Measurements from ENCODE around the gene PPP1R9A. TPM values are rescaled to one million over a fixed set of nuclear protein-coding genes. Genes with fewer than 3 reads are reported as not detected.

The PPP1R9A gene
- total RNA-seq, 1 experiment from 2014 or later, result 6.3 TPM

DNA sequence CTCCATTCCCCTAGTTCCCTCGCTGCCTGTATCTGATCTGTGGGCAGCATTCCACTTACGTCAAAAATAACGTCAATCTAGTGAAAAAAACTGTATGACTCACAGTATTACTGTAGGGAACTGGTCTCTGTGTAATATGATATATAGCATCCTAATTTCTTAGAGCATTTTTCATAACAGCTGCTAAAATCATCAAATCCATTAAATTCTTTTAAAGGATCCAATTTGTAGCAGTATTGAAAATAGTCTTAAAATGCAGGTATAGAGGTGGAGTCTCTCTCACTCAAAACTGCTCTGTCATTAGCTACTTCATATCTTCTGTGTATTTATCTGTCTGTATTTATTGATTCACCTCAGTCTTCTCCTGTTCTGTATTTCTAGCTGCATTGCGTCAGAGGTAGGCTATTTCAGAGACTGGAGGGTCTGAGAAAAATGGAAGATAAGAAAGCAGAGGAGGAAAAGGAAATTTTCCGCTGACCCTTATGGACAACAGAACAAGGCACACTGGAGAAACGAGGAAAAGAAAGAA, 357.0 kb downstream of the PPP1R9A start:
- intact Hi-C loops (cut with micrococcal nuclease), result no loop called here
- Mint-ChIP-seq H3K9me3 (ENCODE audit: unreplicated experiment) (no peaks in the 10 kb centered on the region), H3K36me3 (ENCODE audit: insufficient read depth, unreplicated experiment) (no peaks in the 10 kb centered on the region), H3K4me1 (ENCODE audit: insufficient read depth, unreplicated experiment) (peaks cover 12% of the 10 kb centered on the region), H3K27me3 (ENCODE audit: insufficient read depth, unreplicated experiment) (no peaks in the 10 kb centered on the region), H3K27ac (ENCODE audit: low read depth, unreplicated experiment) (peak overlapping the region; percentile 26), H3K4me3 (ENCODE audit: unreplicated experiment) (peak overlapping the region; percentile 3)
- DNase-seq (ENCODE audit: unreplicated experiment), result peak; percentile 80
- TF ChIP-seq CTCF (IDR thresholded peaks at IDR 0.05; ENCODE audit: unreplicated experiment), result no peak
- POLR2A ChIA-PET, result no interaction called here
- CTCF ChIA-PET, result interaction anchor here (0.7 to 2.9 kb wide), 2 partner anchors 17 to 654 kb away, joined by 3 to 14 read pairs; no protein-coding TSS in a partner anchor
- BruUV-seq (replicated peaks), result no TSS peak

- Mint-ChIP-seq H3K27me3 (ENCODE audit: insufficient read depth, unreplicated experiment) (peaks cover 4% of the 10 kb centered on the region), H3K9me3 (ENCODE audit: unreplicated experiment) (no peaks in the 10 kb centered on the region), H3K36me3 (ENCODE audit: insufficient read depth, unreplicated experiment) (no peaks in the 10 kb centered on the region), H3K27ac (ENCODE audit: low read depth, unreplicated experiment) (no peak overlapping the region), H3K4me1 (ENCODE audit: insufficient read depth, unreplicated experiment) (peaks cover 12% of the 10 kb centered on the region), H3K4me3 (ENCODE audit: unreplicated experiment) (no peak overlapping the region)
- TF ChIP-seq CTCF (IDR thresholded peaks at IDR 0.05; ENCODE audit: unreplicated experiment), result no peak
- no TSS peak for BruUV-seq (replicated peaks)
- POLR2A ChIA-PET, result no interaction called here
- intact Hi-C loops (cut with micrococcal nuclease), result no loop called here
- no peak for DNase-seq (ENCODE audit: unreplicated experiment)
- CTCF ChIA-PET, result interaction anchor here (1.4 to 2.9 kb wide), 3 partner anchors 19 to 212 kb away, joined by 4 to 14 read pairs (median 5); no protein-coding TSS in a partner anchor
Observed at GRCh38 chr7:95265634-95266033, 358.2 kb downstream of the PPP1R9A start.

- peaks cover 15% of the 10 kb centered on the region for H3K27me3 Mint-ChIP-seq (ENCODE audit: insufficient read depth, unreplicated experiment)
- ChIA-PET CTCF (interaction anchor here (1.8 kb wide), 1 partner anchor 209 kb away, joined by 4 read pairs; no protein-coding TSS in a partner anchor), POLR2A (no interaction called here)
- H3K36me3 Mint-ChIP-seq (ENCODE audit: insufficient read depth, unreplicated experiment), result no peaks in the 10 kb centered on the region
- no peak for DNase-seq (ENCODE audit: unreplicated experiment)
- no peak for TF ChIP-seq CTCF (IDR thresholded peaks at IDR 0.05; ENCODE audit: unreplicated experiment)
- BruUV-seq (replicated peaks), result no TSS peak
- H3K4me1 Mint-ChIP-seq (ENCODE audit: insufficient read depth, unreplicated experiment), result peaks cover 17% of the 10 kb centered on the region
- H3K9me3 Mint-ChIP-seq (ENCODE audit: unreplicated experiment), result no peaks in the 10 kb centered on the region
- H3K4me3 Mint-ChIP-seq (ENCODE audit: unreplicated experiment), result no peak overlapping the region
- intact Hi-C loops (cut with micrococcal nuclease), result no loop called here
- no peak overlapping the region for H3K27ac Mint-ChIP-seq (ENCODE audit: low read depth, unreplicated experiment)
Observed at GRCh38 chr7:95267754-95268153, 360.4 kb downstream of the PPP1R9A start.

- peaks cover 15% of the 10 kb centered on the region for H3K27me3 Mint-ChIP-seq (ENCODE audit: insufficient read depth, unreplicated experiment)
- intact Hi-C loops (cut with micrococcal nuclease), result no loop called here
- DNase-seq (ENCODE audit: unreplicated experiment), result no peak
- POLR2A ChIA-PET, result interaction anchor here (0.6 kb wide), 1 partner anchor 226 kb away, joined by 4 read pairs; no protein-coding TSS in a partner anchor
- H3K36me3 Mint-ChIP-seq (ENCODE audit: insufficient read depth, unreplicated experiment), result no peaks in the 10 kb centered on the region
- no peaks in the 10 kb centered on the region for H3K9me3 Mint-ChIP-seq (ENCODE audit: unreplicated experiment)
- H3K4me3 Mint-ChIP-seq (ENCODE audit: unreplicated experiment), result no peak overlapping the region
- CTCF ChIA-PET, result interaction anchor here (1.3 kb wide), 1 partner anchor 23 kb away, joined by 3 read pairs; no protein-coding TSS in a partner anchor
- BruUV-seq (replicated peaks), result no TSS peak
- peaks cover 9% of the 10 kb centered on the region for H3K4me1 Mint-ChIP-seq (ENCODE audit: insufficient read depth, unreplicated experiment)
- no peak for TF ChIP-seq CTCF (IDR thresholded peaks at IDR 0.05; ENCODE audit: unreplicated experiment)
- no peak overlapping the region for H3K27ac Mint-ChIP-seq (ENCODE audit: low read depth, unreplicated experiment)
Observed at GRCh38 chr7:95269640-95270039, 362.2 kb downstream of the PPP1R9A start.
